ENCODE measurements around the gene CARD10. TPM values are rescaled to one million over a fixed set of nuclear protein-coding genes. Genes with fewer than 3 reads are reported as not detected.

CARD10 gene
- total and polyA plus RNA-seq, 8 donors: 10.3 to 19.7 (median 15.4) TPM

GRCh38 chr22:37448516-37449127 lies 70.6 kb downstream of the CARD10 start:
- DNase-seq: peak in 1 of 4 donors; percentile 37
- no peak overlapping the region for H3K27ac ChIP-seq
- no peak for TF ChIP-seq CTCF (IDR thresholded peaks at IDR 0.05)
- H3K36me3 ChIP-seq: no peaks in the 10 kb centered on the region
- no peak for ATAC-seq
- no peaks in the 10 kb centered on the region for H3K4me1 ChIP-seq
- intact Hi-C loops (cut with DNase I): no loop called here
- peaks cover 0 to 16% of the 10 kb centered on the region in 2 donors for H3K27me3 ChIP-seq
- H3K4me3 ChIP-seq: no peak overlapping the region
- H3K9me3 ChIP-seq: no peaks in the 10 kb centered on the region

- Histone ChIP-seq H3K4me3 (no peak overlapping the region), H3K36me3 (no peaks in the 10 kb centered on the region), H3K4me1 (no peaks in the 10 kb centered on the region), H3K27ac (no peak overlapping the region), H3K9me3 (peaks cover 0 to 6% of the 10 kb centered on the region in 2 donors), H3K27me3 (peaks cover 0 to 16% of the 10 kb centered on the region in 2 donors)
- intact Hi-C loops (cut with DNase I): no loop called here
- TF ChIP-seq CTCF (IDR thresholded peaks at IDR 0.05): no peak
- DNase-seq (peak in 1 of 4 donors; percentile 8), ATAC-seq (no peak)
Measured at GRCh38 chr22:37445501-37445900, 73.7 kb downstream of the CARD10 start.

- intact Hi-C loops (cut with DNase I): no loop called here
- no peak for DNase-seq
Measured at GRCh38 chr22:37443977-37444376, 75.2 kb downstream of the CARD10 start.

GRCh38 chr22:37443086-37443485 lies 76.1 kb downstream of the CARD10 start:
- Histone ChIP-seq H3K4me1 (no peaks in the 10 kb centered on the region), H3K4me3 (no peak overlapping the region), H3K36me3 (no peaks in the 10 kb centered on the region), H3K27ac (no peak overlapping the region), H3K27me3 (peaks cover 0 to 3% of the 10 kb centered on the region in 2 donors), H3K9me3 (peaks cover 0 to 6% of the 10 kb centered on the region in 2 donors)
- ATAC-seq (no peak), DNase-seq (peak in 1 of 4 donors; percentile 28)
- intact Hi-C loops (cut with DNase I): no loop called here
- no peak for TF ChIP-seq CTCF (IDR thresholded peaks at IDR 0.05)

More at GRCh38 chr22:37443977-37444376, 75.2 kb downstream of the CARD10 start:
- no peak for TF ChIP-seq CTCF (IDR thresholded peaks at IDR 0.05)
- peaks cover 0 to 6% of the 10 kb centered on the region in 2 donors for H3K27me3 ChIP-seq
- no peak overlapping the region for H3K27ac ChIP-seq
- no peak for ATAC-seq
- peaks cover 0 to 6% of the 10 kb centered on the region in 2 donors for H3K9me3 ChIP-seq
- no peak overlapping the region for H3K4me3 ChIP-seq
- H3K36me3 ChIP-seq: no peaks in the 10 kb centered on the region
- H3K4me1 ChIP-seq: no peaks in the 10 kb centered on the region

GRCh38 chr22:37442537-37442936 lies 76.7 kb downstream of the CARD10 start:
- DNase-seq (no peak), ATAC-seq (peak; percentile 47)
- Histone ChIP-seq H3K9me3 (peaks cover 0 to 6% of the 10 kb centered on the region in 2 donors), H3K27me3 (peaks cover 0 to 8% of the 10 kb centered on the region in 2 donors), H3K4me3 (no peak overlapping the region), H3K4me1 (no peaks in the 10 kb centered on the region), H3K36me3 (no peaks in the 10 kb centered on the region), H3K27ac (no peak overlapping the region)
- intact Hi-C loops (cut with DNase I): no loop called here
- no peak for TF ChIP-seq CTCF (IDR thresholded peaks at IDR 0.05)
